ENCODE data around the gene BBOX1.

DNA sequence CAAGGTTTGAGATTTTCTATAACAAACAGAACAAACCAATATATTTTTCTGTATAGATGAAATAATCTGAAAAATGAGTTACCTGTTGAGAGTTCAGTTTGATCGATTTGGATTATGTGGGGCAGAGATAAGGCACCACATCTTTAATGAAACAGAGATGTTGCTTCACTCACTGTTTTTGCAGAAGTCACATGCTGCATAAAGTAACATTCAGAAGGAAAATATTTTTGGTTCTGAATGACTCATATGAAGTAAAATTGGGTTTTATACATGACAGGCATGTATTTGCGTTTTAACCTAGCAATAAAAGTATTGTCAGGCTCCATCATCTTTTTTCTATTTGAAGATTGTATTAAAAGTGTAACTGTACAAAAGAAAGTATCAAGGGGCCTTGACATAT lies 77.8 kb downstream of the BBOX1 start:
- no peak for TF ChIP-seq ARNTL (CRISPR knock-in tag; IDR thresholded peaks at IDR 0.05; ENCODE audit: borderline replicate concordance, low read depth)
- TF ChIP-seq ZNF8 (CRISPR knock-in tag; IDR thresholded peaks at IDR 0.05), result no peak
- no peak for TF ChIP-seq ZNF70 (CRISPR knock-in tag; IDR thresholded peaks at IDR 0.05)
- no peak for TF ChIP-seq OSR1 (CRISPR knock-in tag; IDR thresholded peaks at IDR 0.05)
- no peak for TF ChIP-seq ZFP3 (CRISPR knock-in tag; IDR thresholded peaks at IDR 0.05)
- TF ChIP-seq ISL1 (CRISPR knock-in tag; IDR thresholded peaks at IDR 0.05), result no peak
- TF ChIP-seq, protein P1, sequence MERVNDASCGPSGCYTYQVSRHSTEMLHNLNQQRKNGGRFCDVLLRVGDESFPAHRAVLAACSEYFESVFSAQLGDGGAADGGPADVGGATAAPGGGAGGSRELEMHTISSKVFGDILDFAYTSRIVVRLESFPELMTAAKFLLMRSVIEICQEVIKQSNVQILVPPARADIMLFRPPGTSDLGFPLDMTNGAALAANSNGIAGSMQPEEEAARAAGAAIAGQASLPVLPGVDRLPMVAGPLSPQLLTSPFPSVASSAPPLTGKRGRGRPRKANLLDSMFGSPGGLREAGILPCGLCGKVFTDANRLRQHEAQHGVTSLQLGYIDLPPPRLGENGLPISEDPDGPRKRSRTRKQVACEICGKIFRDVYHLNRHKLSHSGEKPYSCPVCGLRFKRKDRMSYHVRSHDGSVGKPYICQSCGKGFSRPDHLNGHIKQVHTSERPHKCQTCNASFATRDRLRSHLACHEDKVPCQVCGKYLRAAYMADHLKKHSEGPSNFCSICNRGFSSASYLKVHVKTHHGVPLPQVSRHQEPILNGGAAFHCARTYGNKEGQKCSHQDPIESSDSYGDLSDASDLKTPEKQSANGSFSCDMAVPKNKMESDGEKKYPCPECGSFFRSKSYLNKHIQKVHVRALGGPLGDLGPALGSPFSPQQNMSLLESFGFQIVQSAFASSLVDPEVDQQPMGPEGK (CRISPR knock-in tag; IDR thresholded peaks at IDR 0.05; ENCODE audit: borderline replicate concordance), result no peak
- TF ChIP-seq SNAI2 (CRISPR knock-in tag; IDR thresholded peaks at IDR 0.05), result no peak
